ENCODE measurements around the gene OR13D1. TPM values are rescaled to one million over a fixed set of nuclear protein-coding genes. Genes with fewer than 3 reads are reported as not detected.

The OR13D1 gene, protein sequence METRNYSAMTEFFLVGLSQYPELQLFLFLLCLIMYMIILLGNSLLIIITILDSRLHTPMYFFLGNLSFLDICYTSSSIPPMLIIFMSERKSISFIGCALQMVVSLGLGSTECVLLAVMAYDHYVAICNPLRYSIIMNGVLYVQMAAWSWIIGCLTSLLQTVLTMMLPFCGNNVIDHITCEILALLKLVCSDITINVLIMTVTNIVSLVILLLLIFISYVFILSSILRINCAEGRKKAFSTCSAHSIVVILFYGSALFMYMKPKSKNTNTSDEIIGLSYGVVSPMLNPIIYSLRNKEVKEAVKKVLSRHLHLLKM
- total RNA-seq (2021) = not detected in 3 replicates
- not detected for Bru-seq, nascent RNA
- long read RNA-seq, experiment 1 = 0 reads
- long read RNA-seq, experiment 2 = 0 reads
- long read RNA-seq, experiment 3 = 0 reads

DNA sequence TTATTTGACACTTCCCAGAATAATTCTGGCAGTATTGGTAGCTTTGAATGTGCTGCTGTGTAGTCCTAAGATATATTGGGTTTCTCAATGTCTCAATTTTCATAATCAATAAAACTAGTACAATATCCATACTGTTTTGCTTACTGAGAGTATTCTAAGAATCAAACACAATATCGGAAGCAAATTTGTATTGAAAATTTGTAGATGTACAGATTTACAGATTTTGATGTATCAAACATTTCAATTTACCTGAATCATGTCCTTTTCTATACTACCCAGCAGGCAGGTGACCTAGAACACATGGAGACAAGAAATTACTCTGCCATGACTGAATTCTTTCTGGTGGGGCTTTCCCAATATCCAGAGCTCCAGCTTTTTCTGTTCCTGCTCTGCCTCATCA, at the start of gene OR13D1:
Gene OR13D1 (plus strand): TSS at position 301 of the 400 bp plus-strand sequence. CDS start 0 bp downstream, at position 301.
- CTCF ChIA-PET = no interaction called here
- no peak for ATAC-seq
- H3K27me3 Mint-ChIP-seq (ENCODE audit: low read depth) = no peaks in the 10 kb centered on the region

DNA sequence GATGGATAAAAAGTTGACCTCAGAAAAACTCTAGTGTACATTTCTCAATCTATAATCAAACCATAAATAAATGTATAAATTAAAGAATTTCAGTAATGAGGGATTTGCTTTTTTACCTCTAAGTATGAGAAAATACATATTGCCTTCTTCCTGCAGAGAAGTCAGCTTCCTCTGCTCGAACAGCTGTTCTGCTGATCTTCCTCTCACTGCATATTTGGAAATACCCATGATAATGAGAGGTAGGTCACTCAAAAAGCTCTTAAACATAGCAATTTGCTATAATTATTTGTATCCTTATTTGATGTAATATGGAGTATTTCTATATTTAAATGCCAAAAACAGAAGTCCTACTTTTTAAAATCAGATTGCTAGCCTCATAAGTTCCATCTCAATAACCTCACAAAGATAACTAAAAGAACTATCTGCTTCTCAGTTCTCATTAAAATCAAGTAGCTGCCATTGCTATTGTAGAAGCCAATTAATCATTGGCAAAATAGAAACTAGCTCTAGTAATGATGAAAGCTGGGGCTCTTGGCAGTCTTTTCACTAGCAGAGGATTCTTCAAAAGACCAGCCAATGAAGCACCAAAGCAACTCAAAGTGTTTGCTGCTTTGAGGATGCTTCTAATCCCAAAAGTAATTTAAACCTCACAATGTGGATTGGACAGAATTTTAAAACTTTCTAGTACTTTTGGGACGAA, 35.7 kb upstream of the OR13D1 start:
- Mint-ChIP-seq H3K27ac (no peak overlapping the region), H3K27me3 (ENCODE audit: low read depth) (no peaks in the 10 kb centered on the region), H3K4me1 (no peaks in the 10 kb centered on the region), H3K4me3 (no peak overlapping the region), H3K9me3 (peaks cover 8% of the 10 kb centered on the region), H3K36me3 (no peaks in the 10 kb centered on the region)
- CTCF ChIA-PET = no interaction called here
- POLR2A ChIA-PET = no interaction called here
- ATAC-seq = no peak
- no peak for DNase-seq (ENCODE audit: low spot score)
- TF ChIP-seq, protein P1, sequence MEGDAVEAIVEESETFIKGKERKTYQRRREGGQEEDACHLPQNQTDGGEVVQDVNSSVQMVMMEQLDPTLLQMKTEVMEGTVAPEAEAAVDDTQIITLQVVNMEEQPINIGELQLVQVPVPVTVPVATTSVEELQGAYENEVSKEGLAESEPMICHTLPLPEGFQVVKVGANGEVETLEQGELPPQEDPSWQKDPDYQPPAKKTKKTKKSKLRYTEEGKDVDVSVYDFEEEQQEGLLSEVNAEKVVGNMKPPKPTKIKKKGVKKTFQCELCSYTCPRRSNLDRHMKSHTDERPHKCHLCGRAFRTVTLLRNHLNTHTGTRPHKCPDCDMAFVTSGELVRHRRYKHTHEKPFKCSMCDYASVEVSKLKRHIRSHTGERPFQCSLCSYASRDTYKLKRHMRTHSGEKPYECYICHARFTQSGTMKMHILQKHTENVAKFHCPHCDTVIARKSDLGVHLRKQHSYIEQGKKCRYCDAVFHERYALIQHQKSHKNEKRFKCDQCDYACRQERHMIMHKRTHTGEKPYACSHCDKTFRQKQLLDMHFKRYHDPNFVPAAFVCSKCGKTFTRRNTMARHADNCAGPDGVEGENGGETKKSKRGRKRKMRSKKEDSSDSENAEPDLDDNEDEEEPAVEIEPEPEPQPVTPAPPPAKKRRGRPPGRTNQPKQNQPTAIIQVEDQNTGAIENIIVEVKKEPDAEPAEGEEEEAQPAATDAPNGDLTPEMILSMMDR (IDR thresholded peaks at IDR 0.05) = no peak
- TF ChIP-seq, protein P2, sequence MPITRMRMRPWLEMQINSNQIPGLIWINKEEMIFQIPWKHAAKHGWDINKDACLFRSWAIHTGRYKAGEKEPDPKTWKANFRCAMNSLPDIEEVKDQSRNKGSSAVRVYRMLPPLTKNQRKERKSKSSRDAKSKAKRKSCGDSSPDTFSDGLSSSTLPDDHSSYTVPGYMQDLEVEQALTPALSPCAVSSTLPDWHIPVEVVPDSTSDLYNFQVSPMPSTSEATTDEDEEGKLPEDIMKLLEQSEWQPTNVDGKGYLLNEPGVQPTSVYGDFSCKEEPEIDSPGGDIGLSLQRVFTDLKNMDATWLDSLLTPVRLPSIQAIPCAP (CRISPR knock-in tag; IDR thresholded peaks at IDR 0.05) = no peak
- TF ChIP-seq CREM (CRISPR knock-in tag; IDR thresholded peaks at IDR 0.05) (no peak), HMGA2 (CRISPR knock-in tag; IDR thresholded peaks at IDR 0.05) (no peak), CREB1 (CRISPR knock-in tag; IDR thresholded peaks at IDR 0.05) (no peak), TCF7 (CRISPR knock-in tag; IDR thresholded peaks at IDR 0.05; ENCODE audit: low read depth) (no peak), ZNF219 (CRISPR knock-in tag; IDR thresholded peaks at IDR 0.05; ENCODE audit: borderline replicate concordance) (no peak), PRRX2 (CRISPR knock-in tag; IDR thresholded peaks at IDR 0.05) (no peak)
- TF ChIP-seq, protein P3, sequence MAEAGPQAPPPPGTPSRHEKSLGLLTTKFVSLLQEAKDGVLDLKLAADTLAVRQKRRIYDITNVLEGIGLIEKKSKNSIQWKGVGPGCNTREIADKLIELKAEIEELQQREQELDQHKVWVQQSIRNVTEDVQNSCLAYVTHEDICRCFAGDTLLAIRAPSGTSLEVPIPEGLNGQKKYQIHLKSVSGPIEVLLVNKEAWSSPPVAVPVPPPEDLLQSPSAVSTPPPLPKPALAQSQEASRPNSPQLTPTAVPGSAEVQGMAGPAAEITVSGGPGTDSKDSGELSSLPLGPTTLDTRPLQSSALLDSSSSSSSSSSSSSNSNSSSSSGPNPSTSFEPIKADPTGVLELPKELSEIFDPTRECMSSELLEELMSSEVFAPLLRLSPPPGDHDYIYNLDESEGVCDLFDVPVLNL (CRISPR knock-in tag; IDR thresholded peaks at IDR 0.05; ENCODE audit: borderline replicate concordance, low read depth) = no peak

More for the DNA sequence above, at the start of gene OR13D1:
- no peaks in the 10 kb centered on the region for H3K9me3 Mint-ChIP-seq
- no peak within 1 kb of the TSS for H3K27ac Mint-ChIP-seq
- DNase-seq (ENCODE audit: low spot score) = no peak
- H3K36me3 Mint-ChIP-seq = no peaks in the 10 kb centered on the region
- H3K4me1 Mint-ChIP-seq = no peaks in the 10 kb centered on the region
- POLR2A ChIA-PET = no interaction called here
- no peak within 1 kb of the TSS for H3K4me3 Mint-ChIP-seq
- TF ChIP-seq ZNF121 (CRISPR knock-in tag; IDR thresholded peaks at IDR 0.05) (no peak), TEAD4 (CRISPR knock-in tag; IDR thresholded peaks at IDR 0.05) (no peak), NFYB (CRISPR knock-in tag; conservative IDR thresholded peaks at IDR 0.05; ENCODE audit: low read depth) (no peak), NFE2L1 (CRISPR knock-in tag; IDR thresholded peaks at IDR 0.05) (no peak), OVOL2 (CRISPR knock-in tag; IDR thresholded peaks at IDR 0.05; ENCODE audit: borderline replicate concordance) (no peak), SMAD3 (CRISPR knock-in tag; IDR thresholded peaks at IDR 0.05; ENCODE audit: borderline replicate concordance) (no peak), FOXK1 (CRISPR knock-in tag; IDR thresholded peaks at IDR 0.05) (no peak), MYBL2 (CRISPR knock-in tag; IDR thresholded peaks at IDR 0.05) (no peak), ZNF219 (CRISPR knock-in tag; IDR thresholded peaks at IDR 0.05; ENCODE audit: borderline replicate concordance) (no peak), SOX15 (CRISPR knock-in tag; IDR thresholded peaks at IDR 0.05) (no peak), TEAD1 (CRISPR knock-in tag; IDR thresholded peaks at IDR 0.05) (no peak), HMGA2 (CRISPR knock-in tag; IDR thresholded peaks at IDR 0.05) (no peak), ZNF671 (CRISPR knock-in tag; IDR thresholded peaks at IDR 0.05) (no peak), GTF2I (CRISPR knock-in tag; conservative IDR thresholded peaks at IDR 0.05) (no peak)
- TF ChIP-seq, protein P4, sequence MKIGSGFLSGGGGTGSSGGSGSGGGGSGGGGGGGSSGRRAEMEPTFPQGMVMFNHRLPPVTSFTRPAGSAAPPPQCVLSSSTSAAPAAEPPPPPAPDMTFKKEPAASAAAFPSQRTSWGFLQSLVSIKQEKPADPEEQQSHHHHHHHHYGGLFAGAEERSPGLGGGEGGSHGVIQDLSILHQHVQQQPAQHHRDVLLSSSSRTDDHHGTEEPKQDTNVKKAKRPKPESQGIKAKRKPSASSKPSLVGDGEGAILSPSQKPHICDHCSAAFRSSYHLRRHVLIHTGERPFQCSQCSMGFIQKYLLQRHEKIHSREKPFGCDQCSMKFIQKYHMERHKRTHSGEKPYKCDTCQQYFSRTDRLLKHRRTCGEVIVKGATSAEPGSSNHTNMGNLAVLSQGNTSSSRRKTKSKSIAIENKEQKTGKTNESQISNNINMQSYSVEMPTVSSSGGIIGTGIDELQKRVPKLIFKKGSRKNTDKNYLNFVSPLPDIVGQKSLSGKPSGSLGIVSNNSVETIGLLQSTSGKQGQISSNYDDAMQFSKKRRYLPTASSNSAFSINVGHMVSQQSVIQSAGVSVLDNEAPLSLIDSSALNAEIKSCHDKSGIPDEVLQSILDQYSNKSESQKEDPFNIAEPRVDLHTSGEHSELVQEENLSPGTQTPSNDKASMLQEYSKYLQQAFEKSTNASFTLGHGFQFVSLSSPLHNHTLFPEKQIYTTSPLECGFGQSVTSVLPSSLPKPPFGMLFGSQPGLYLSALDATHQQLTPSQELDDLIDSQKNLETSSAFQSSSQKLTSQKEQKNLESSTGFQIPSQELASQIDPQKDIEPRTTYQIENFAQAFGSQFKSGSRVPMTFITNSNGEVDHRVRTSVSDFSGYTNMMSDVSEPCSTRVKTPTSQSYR (CRISPR knock-in tag; IDR thresholded peaks at IDR 0.05) = no peak
- TF ChIP-seq, protein P5, sequence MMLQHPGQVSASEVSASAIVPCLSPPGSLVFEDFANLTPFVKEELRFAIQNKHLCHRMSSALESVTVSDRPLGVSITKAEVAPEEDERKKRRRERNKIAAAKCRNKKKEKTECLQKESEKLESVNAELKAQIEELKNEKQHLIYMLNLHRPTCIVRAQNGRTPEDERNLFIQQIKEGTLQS (CRISPR knock-in tag; conservative IDR thresholded peaks at IDR 0.05) = no peak
- TF ChIP-seq, protein P6, sequence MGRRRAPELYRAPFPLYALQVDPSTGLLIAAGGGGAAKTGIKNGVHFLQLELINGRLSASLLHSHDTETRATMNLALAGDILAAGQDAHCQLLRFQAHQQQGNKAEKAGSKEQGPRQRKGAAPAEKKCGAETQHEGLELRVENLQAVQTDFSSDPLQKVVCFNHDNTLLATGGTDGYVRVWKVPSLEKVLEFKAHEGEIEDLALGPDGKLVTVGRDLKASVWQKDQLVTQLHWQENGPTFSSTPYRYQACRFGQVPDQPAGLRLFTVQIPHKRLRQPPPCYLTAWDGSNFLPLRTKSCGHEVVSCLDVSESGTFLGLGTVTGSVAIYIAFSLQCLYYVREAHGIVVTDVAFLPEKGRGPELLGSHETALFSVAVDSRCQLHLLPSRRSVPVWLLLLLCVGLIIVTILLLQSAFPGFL (CRISPR knock-in tag; IDR thresholded peaks at IDR 0.05; ENCODE audit: borderline replicate concordance) = no peak
- TF ChIP-seq, protein P7, sequence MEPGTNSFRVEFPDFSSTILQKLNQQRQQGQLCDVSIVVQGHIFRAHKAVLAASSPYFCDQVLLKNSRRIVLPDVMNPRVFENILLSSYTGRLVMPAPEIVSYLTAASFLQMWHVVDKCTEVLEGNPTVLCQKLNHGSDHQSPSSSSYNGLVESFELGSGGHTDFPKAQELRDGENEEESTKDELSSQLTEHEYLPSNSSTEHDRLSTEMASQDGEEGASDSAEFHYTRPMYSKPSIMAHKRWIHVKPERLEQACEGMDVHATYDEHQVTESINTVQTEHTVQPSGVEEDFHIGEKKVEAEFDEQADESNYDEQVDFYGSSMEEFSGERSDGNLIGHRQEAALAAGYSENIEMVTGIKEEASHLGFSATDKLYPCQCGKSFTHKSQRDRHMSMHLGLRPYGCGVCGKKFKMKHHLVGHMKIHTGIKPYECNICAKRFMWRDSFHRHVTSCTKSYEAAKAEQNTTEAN (CRISPR knock-in tag; IDR thresholded peaks at IDR 0.05) = no peak
